Endothelial cell of umbilical vein (primary cell): ENCODE data around the gene NSD2. TPM values are rescaled to one million over a fixed set of nuclear protein-coding genes. Genes with fewer than 3 reads are reported as not detected.

Experiments used
- BruUV-seq: library from RNA; stranded (reverse); fragments of 400-500 nt; replicated peaks from 2 replicates; lab custom pipeline; 2021; lab: Mats Ljungman, UMichigan
- CTCF ChIA-PET: fragments of 300-600, 350-600 bp; sonication (Branson Sonifier 250); formaldehyde crosslinking; loops from one replicate; lab custom pipeline; 2021; ENCODE audit warnings: antibody characterized with exemption, inconsistent platforms; lab: Charles Lee
- POLR2A ChIA-PET: fragments of 300-600, 350-600 bp; sonication (Branson Sonifier 250); formaldehyde crosslinking; loops from one replicate; lab custom pipeline; 2021; ENCODE audit warnings: antibody characterized with exemption, inconsistent platforms; lab: Charles Lee
- DNase-seq: peaks from one replicate; pipeline ENCODE4 v3.0.0-alpha.2; 2011; ENCODE audit warnings: low read depth, low spot score
- FAIRE-seq: peaks from 2 replicates; lab custom pipeline; 2011; peaks lifted over from hg19 to GRCh38; lab: Jason Lieb, UNC
- H2AFZ ChIP-seq: 2 replicates; pipeline ENCODE4 v1.6.0; 2012; ENCODE audit warnings: low read depth, low read length, control low read depth, inconsistent platforms
- H3K27ac ChIP-seq: 2 replicates; pipeline ENCODE4 v1.5.1; 2011; ENCODE audit warnings: low read depth, mild to moderate bottlenecking, control low read depth, low read length, moderate library complexity; ENCODE audit not compliant: insufficient read depth
- H3K27me3 ChIP-seq, 2 experiments: 2 replicates each; pipeline versions ENCODE4 v1.6.0 to v1.6.1; 2011; ENCODE audit warnings: low read length in 2 of 2, mixed read lengths in 1 of 2; ENCODE audit not compliant: control insufficient read depth in 2 of 2, insufficient read depth in 2 of 2
- H3K36me3 ChIP-seq, 2 experiments: 2 replicates in 1 of 2; 3 replicates in 1 of 2; pipeline ENCODE4 v1.5.1; 2011; ENCODE audit warnings: low read length in 2 of 2, mild to moderate bottlenecking in 1 of 2, moderate library complexity in 1 of 2; ENCODE audit not compliant: control insufficient read depth in 2 of 2, insufficient read depth in 2 of 2; ENCODE audit errors: extremely low read depth in 1 of 2
- H3K4me1 ChIP-seq: 3 replicates; pipeline ENCODE4 v1.5.1; 2011; ENCODE audit warnings: mild to moderate bottlenecking, low read length; ENCODE audit not compliant: control insufficient read depth, insufficient read depth; ENCODE audit errors: extremely low read depth
- H3K4me2 ChIP-seq: 2 replicates; pipeline ENCODE4 v1.6.1; 2011; ENCODE audit warnings: low read length, control low read depth, mixed read lengths; ENCODE audit not compliant: insufficient read depth
- H3K4me3 ChIP-seq, 3 experiments: fragments of 200-600 bp in 1 of 3; sonication (generic), shearing (Covaris generic) in 1 of 3; replicated peaks in 1 of 3; 2 replicates each; pipeline ENCODE4 v1.5.1; 2011 to 2016; ENCODE audit warnings: control low read depth in 3 of 3, low read length in 3 of 3, mild to moderate bottlenecking in 2 of 3, inconsistent platforms in 1 of 3, low read depth in 1 of 3, moderate library complexity in 1 of 3; ENCODE audit not compliant: insufficient read depth in 1 of 3
- H3K79me2 ChIP-seq: 2 replicates; pipeline ENCODE4 v1.6.0; 2012; ENCODE audit warnings: low read length, inconsistent platforms; ENCODE audit not compliant: control insufficient read depth, insufficient read depth
- H3K9ac ChIP-seq: replicated peaks from 2 replicates; pipeline ENCODE3; 2011; ENCODE audit warnings: low read length, control low read depth; ENCODE audit not compliant: insufficient read depth; ENCODE audit errors: extremely low read depth
- H3K9me1 ChIP-seq: replicated peaks from 3 replicates; pipeline ENCODE4 v1.6.0; 2011; ENCODE audit warnings: mild to moderate bottlenecking, low read length; ENCODE audit not compliant: control insufficient read depth, insufficient read depth; ENCODE audit errors: extremely low read depth
- H3K9me3 ChIP-seq: replicated peaks from 2 replicates; pipeline ENCODE4 v1.5.1; 2012; ENCODE audit warnings: low read length, inconsistent platforms; ENCODE audit not compliant: control insufficient read depth, insufficient read depth
- H4K20me1 ChIP-seq: replicated peaks from 2 replicates; pipeline ENCODE3; 2011; ENCODE audit warnings: mild to moderate bottlenecking, low read length; ENCODE audit not compliant: control insufficient read depth, insufficient read depth; ENCODE audit errors: extremely low read depth
- CTCF ChIP-seq, 2 donors: IDR thresholded peaks; 1 replicate in 1 of 2; 2 replicates in 1 of 2; pipeline ENCODE4 v1.5.1; 2011; ENCODE audit warnings: low read length in 2 of 2, mild to moderate bottlenecking in 2 of 2, moderate library complexity in 2 of 2, control low read depth in 1 of 2, inconsistent platforms in 1 of 2, low read depth in 1 of 2; ENCODE audit not compliant: insufficient read depth in 1 of 2; ENCODE audit errors: extremely low read depth in 1 of 2
- EZH2 ChIP-seq: IDR thresholded peaks from 2 replicates; pipeline ENCODE4 v1.6.1; 2012; ENCODE audit warnings: borderline replicate concordance, low read depth, mild to moderate bottlenecking, moderate library complexity, low read length, inconsistent platforms; ENCODE audit not compliant: severe bottlenecking
- FOS ChIP-seq: IDR thresholded peaks from 2 replicates; pipeline ENCODE4 v1.6.1; 2011; ENCODE audit warnings: mild to moderate bottlenecking, low read length, moderate library complexity, borderline replicate concordance; ENCODE audit not compliant: insufficient read depth
- GATA2 ChIP-seq: IDR thresholded peaks from 2 replicates; pipeline ENCODE4 v1.7.0; 2011; ENCODE audit warnings: low read depth, mild to moderate bottlenecking, moderate library complexity, mixed read lengths, low read length; ENCODE audit not compliant: insufficient read length, insufficient read depth
- JUN ChIP-seq: IDR thresholded peaks from 2 replicates; pipeline ENCODE4 v1.6.1; 2011; ENCODE audit warnings: borderline replicate concordance, low read depth; ENCODE audit not compliant: insufficient read length, insufficient read depth
- MYC ChIP-seq: IDR thresholded peaks from one replicate; pipeline ENCODE4 v1.6.1; 2011; ENCODE audit warnings: mild to moderate bottlenecking, low read depth, low read length
- POLR2A ChIP-seq: IDR thresholded peaks from 2 replicates; pipeline ENCODE4 v1.6.1; 2012; ENCODE audit warnings: low read depth, mild to moderate bottlenecking, control low read depth, low read length
- POLR2AphosphoS5 ChIP-seq: IDR thresholded peaks from 2 replicates; pipeline ENCODE4 v1.6.1; 2012; ENCODE audit warnings: low read depth, mild to moderate bottlenecking, control low read depth, low read length, moderate library complexity; ENCODE audit not compliant: insufficient read depth
- dilution Hi-C: fragments of 300-500 bp; cut with MboI; formaldehyde crosslinking; loops from one replicate; pipeline ENCODE4 v1.15.0; 2019; ENCODE audit warnings: low sequenced_read_pairs; ENCODE audit not compliant: extremely low pct_ligation_motif_present
- intact Hi-C: fragments of 100-400 bp; cut with micrococcal nuclease; formaldehyde crosslinking; loops from one replicate; pipeline ENCODE4 v1.10.0; 2022
- polyA plus RNA-seq, 4 experiments: library from polyadenylated mRNA; depleted of rRNA in 3 of 4; stranded (reverse) in 3 of 4; unstranded in 1 of 4; fragments of >200 nt; gene quantifications; 2 replicates each; pipeline versions ENCODE4 v1.2.1 to v1.2.3, GENCODE V29; 2011 to 2012; ENCODE audit warnings: missing spikeins in 1 of 4
- total RNA-seq: library from RNA; stranded (reverse); gene quantifications from 2 replicates; pipeline ENCODE4 v1.2.3, GENCODE V29; 2021
- TF ChIP-seq, protein P1 (sequence below): IDR thresholded peaks from 2 replicates; pipeline ENCODE4 v1.6.1; 2011; ENCODE audit not compliant: insufficient read depth, insufficient read length

Gene NSD2
- total and polyA plus RNA-seq, 2 donors (not counting 3 experiments of a cell fraction or from before 2014, with no cell fraction given): 31.3 to 171 TPM

- H3K79me2 ChIP-seq: no peaks in the 10 kb centered on the region
- no peaks in the 10 kb centered on the region for H3K9me1 ChIP-seq
- H3K4me3 ChIP-seq: no peak overlapping the region
- H2AFZ ChIP-seq: no peak overlapping the region
- intact Hi-C loops (no loop called here), dilution Hi-C loops (no loop called here)
- no peak overlapping the region for H3K9ac ChIP-seq
- ChIA-PET POLR2A (no interaction called here), CTCF (no interaction called here)
- H3K9me3 ChIP-seq: no peaks in the 10 kb centered on the region
- no peaks in the 10 kb centered on the region for H4K20me1 ChIP-seq
- H3K27ac ChIP-seq: no peak overlapping the region
- peaks cover 0 to 1% of the 10 kb centered on the region in 2 experiments for H3K27me3 ChIP-seq
- no peak for FAIRE-seq
- no peaks in the 10 kb centered on the region for H3K4me1 ChIP-seq
- no peak for DNase-seq
- no TSS peak for BruUV-seq
- TF ChIP-seq EZH2: no peak
- no peak for TF ChIP-seq POLR2A
- TF ChIP-seq, protein P1, sequence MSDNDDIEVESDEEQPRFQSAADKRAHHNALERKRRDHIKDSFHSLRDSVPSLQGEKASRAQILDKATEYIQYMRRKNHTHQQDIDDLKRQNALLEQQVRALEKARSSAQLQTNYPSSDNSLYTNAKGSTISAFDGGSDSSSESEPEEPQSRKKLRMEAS: no peak
- no peak for TF ChIP-seq GATA2
- no peak for TF ChIP-seq POLR2AphosphoS5
- TF ChIP-seq MYC: no peak
- TF ChIP-seq JUN: no peak
- no peak for TF ChIP-seq FOS
- TF ChIP-seq CTCF (IDR thresholded peaks at IDR 0.05; ENCODE audit: extremely low read depth in 1 of 2, insufficient read depth in 1 of 2, low read depth in 1 of 2, low read length in 2 of 2): no peak
- no peaks in the 10 kb centered on the region for H3K36me3 ChIP-seq
- H3K4me2 ChIP-seq: no peak overlapping the region
These were observed 7.7 kb upstream of the NSD2 start for GRCh38 chr4:1863297-1864033.
